GM12891 (cell line): Measurements from ENCODE around the gene LRMDA.

ENCODE experiments used
- POLR2A ChIP-seq: IDR thresholded peaks from 2 replicates; pipeline ENCODE4 v1.6.1; 2011; ENCODE audit warnings: low read depth, low read length, control low read depth
- POLR2AphosphoS5 ChIP-seq: IDR thresholded peaks from 2 replicates; pipeline ENCODE4 v1.6.1; 2011; ENCODE audit warnings: low read depth, low read length, control low read depth
- SPI1 ChIP-seq: IDR thresholded peaks from 2 replicates; pipeline ENCODE4 v1.6.1; 2011; ENCODE audit warnings: low read depth, low read length, control low read depth
- TAF1 ChIP-seq: IDR thresholded peaks from 2 replicates; pipeline ENCODE4 v1.6.1; 2011; ENCODE audit warnings: low read depth, low read length, control low read depth

- TF ChIP-seq POLR2A (no peak), POLR2AphosphoS5 (no peak), TAF1 (no peak), SPI1 (no peak)
Measured at GRCh38 chr10:76492026-76492425, 1060.6 kb downstream of the LRMDA start.
